ENCODE results near the gene CHST3. TPM values are rescaled to one million over a fixed set of nuclear protein-coding genes. Genes with fewer than 3 reads are reported as not detected.

The CHST3 gene
- polyA plus RNA-seq, 1 donor (not counting 4 experiments of a cell fraction or from before 2014, with no cell fraction given) = 12.0 TPM

DNA sequence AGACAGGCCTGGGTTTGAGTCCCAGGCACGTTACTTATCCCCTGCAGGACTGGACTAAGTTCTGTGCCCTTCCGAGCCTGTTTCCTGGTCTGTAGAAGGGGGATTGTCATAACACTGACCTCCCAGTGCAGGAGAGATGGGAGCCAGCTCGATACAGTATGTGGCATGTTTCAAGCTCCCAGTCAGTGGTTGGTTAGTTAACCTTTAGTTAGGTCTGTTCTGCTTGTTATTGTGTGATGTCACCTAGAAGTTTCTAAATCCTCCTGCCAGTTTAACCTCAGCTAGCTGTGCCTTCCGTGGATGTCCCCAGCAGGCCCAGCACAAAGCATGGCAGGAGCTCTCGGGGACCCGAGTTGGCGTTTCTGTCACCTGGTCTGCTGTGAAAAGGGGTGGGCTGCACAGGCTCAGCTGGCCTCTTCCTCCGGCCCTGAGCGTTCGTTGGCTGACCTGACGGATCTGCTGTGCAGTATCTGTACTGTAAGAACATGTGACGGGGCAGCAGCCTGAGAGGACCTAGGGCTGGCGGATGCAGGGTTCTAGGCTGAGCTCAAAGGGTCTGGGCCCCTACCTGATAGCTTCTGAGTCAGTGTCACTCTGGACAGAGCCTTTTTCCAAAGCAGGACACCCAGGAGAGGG is 71.2 kb downstream of the CHST3 start:
- Histone ChIP-seq H3K79me2 (ENCODE audit: control insufficient read depth, insufficient read depth, low read length) (no peaks in the 10 kb centered on the region), H3K27ac (ENCODE audit: control insufficient read depth, insufficient read depth, low read length) (no peak overlapping the region), H3K9me1 (ENCODE audit: control insufficient read depth, extremely low read depth, insufficient read depth, low read length) (no peaks in the 10 kb centered on the region), H4K20me1 (ENCODE audit: control insufficient read depth, extremely low read depth, insufficient read depth, low read length) (no peaks in the 10 kb centered on the region), H3K9me3 (ENCODE audit: control insufficient read depth, low read depth, low read length) (no peaks in the 10 kb centered on the region), H3K27me3 (ENCODE audit: control insufficient read depth, extremely low read depth, insufficient read depth, low read length) (no peaks in the 10 kb centered on the region), H2AFZ (ENCODE audit: control insufficient read depth, low read length) (no peak overlapping the region), H3K4me1 (ENCODE audit: control insufficient read depth, extremely low read depth, insufficient read depth, low read length) (no peaks in the 10 kb centered on the region), H3K4me3 (ENCODE audit: control insufficient read depth in 2 of 3, extremely low read depth in 1 of 3, insufficient read depth in 2 of 3, low read depth in 1 of 3, low read length in 3 of 3) (no peak overlapping the region), H3K9ac (ENCODE audit: control insufficient read depth, extremely low read depth, insufficient read depth, low read length) (no peak overlapping the region), H3K4me2 (ENCODE audit: control insufficient read depth, extremely low read depth, insufficient read depth, low read depth, low read length) (no peak overlapping the region), H3K36me3 (ENCODE audit: control insufficient read depth in 2 of 2, extremely low read depth in 1 of 2, insufficient read depth in 2 of 2, low read length in 2 of 2) (no peaks in the 10 kb centered on the region)
- FAIRE-seq (no peak), DNase-seq (ENCODE audit: low read depth, low spot score) (no peak)
- dilution Hi-C loops (cut with MboI; ENCODE audit: extremely low pct_ligation_motif_present, low sequenced_read_pairs) = no loop called here
- TF ChIP-seq, protein P1, sequence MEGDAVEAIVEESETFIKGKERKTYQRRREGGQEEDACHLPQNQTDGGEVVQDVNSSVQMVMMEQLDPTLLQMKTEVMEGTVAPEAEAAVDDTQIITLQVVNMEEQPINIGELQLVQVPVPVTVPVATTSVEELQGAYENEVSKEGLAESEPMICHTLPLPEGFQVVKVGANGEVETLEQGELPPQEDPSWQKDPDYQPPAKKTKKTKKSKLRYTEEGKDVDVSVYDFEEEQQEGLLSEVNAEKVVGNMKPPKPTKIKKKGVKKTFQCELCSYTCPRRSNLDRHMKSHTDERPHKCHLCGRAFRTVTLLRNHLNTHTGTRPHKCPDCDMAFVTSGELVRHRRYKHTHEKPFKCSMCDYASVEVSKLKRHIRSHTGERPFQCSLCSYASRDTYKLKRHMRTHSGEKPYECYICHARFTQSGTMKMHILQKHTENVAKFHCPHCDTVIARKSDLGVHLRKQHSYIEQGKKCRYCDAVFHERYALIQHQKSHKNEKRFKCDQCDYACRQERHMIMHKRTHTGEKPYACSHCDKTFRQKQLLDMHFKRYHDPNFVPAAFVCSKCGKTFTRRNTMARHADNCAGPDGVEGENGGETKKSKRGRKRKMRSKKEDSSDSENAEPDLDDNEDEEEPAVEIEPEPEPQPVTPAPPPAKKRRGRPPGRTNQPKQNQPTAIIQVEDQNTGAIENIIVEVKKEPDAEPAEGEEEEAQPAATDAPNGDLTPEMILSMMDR (optimal IDR thresholded peaks at IDR 0.05 in 1 of 3, IDR thresholded peaks at IDR 0.05 in 1 of 3, conservative IDR thresholded peaks at IDR 0.05 in 1 of 3; ENCODE audit: extremely low read depth in 1 of 3, insufficient read depth in 2 of 3, low read length in 3 of 3) = no peak
- TF ChIP-seq EZH2 (IDR thresholded peaks at IDR 0.05; ENCODE audit: low read length) = no peak

DNA sequence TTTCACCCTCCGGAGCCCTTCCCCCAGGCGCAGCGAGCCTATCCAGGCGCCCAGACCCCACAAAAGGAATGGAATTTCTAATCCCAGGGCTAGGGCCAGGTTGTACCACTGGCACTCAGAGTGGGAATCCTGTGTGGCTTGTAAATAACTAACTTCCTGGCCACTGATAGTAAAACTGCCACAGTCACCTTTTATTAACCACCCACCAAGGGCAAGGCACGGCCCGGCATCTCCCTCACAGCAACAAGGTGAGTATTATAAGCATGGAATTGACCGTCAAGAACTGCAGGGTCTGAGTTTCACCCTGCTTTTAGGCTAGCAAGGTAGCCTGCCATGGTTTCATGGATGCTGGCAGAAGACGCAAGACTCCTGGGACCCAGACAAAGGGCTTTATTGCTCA is 73.1 kb downstream of the CHST3 start:
- H3K4me2 ChIP-seq (ENCODE audit: control insufficient read depth, extremely low read depth, insufficient read depth, low read depth, low read length) = no peak overlapping the region
- no peak overlapping the region for H3K27ac ChIP-seq (ENCODE audit: control insufficient read depth, insufficient read depth, low read length)
- no peaks in the 10 kb centered on the region for H3K27me3 ChIP-seq (ENCODE audit: control insufficient read depth, extremely low read depth, insufficient read depth, low read length)
- H3K9me3 ChIP-seq (ENCODE audit: control insufficient read depth, low read depth, low read length) = no peaks in the 10 kb centered on the region
- no peaks in the 10 kb centered on the region for H3K4me1 ChIP-seq (ENCODE audit: control insufficient read depth, extremely low read depth, insufficient read depth, low read length)
- DNase-seq (ENCODE audit: low read depth, low spot score) (no peak), FAIRE-seq (no peak)
- H4K20me1 ChIP-seq (ENCODE audit: control insufficient read depth, extremely low read depth, insufficient read depth, low read length) = no peaks in the 10 kb centered on the region
- no peak overlapping the region for H3K4me3 ChIP-seq (ENCODE audit: control insufficient read depth in 2 of 3, extremely low read depth in 1 of 3, insufficient read depth in 2 of 3, low read depth in 1 of 3, low read length in 3 of 3)
- dilution Hi-C loops (cut with MboI; ENCODE audit: extremely low pct_ligation_motif_present, low sequenced_read_pairs) = no loop called here
- no peaks in the 10 kb centered on the region for H3K9me1 ChIP-seq (ENCODE audit: control insufficient read depth, extremely low read depth, insufficient read depth, low read length)
- no peaks in the 10 kb centered on the region for H3K36me3 ChIP-seq (ENCODE audit: control insufficient read depth in 2 of 2, extremely low read depth in 1 of 2, insufficient read depth in 2 of 2, low read length in 2 of 2)
- H2AFZ ChIP-seq (ENCODE audit: control insufficient read depth, low read length) = no peak overlapping the region
- no peak overlapping the region for H3K9ac ChIP-seq (ENCODE audit: control insufficient read depth, extremely low read depth, insufficient read depth, low read length)
- TF ChIP-seq EZH2 (IDR thresholded peaks at IDR 0.05; ENCODE audit: low read length) = no peak
- TF ChIP-seq, protein P1 (optimal IDR thresholded peaks at IDR 0.05 in 1 of 3, IDR thresholded peaks at IDR 0.05 in 1 of 3, conservative IDR thresholded peaks at IDR 0.05 in 1 of 3; ENCODE audit: extremely low read depth in 1 of 3, insufficient read depth in 2 of 3, low read length in 3 of 3) = no peak
- no peaks in the 10 kb centered on the region for H3K79me2 ChIP-seq (ENCODE audit: control insufficient read depth, insufficient read depth, low read length)

All from keratinocyte (primary cell).